DMS79 treated with DMSO at 0.1 percent for 48 hours (cell line): Measurements from ENCODE around the gene MAML3.
A peak's percentile ranks its signal among the peaks of the same experiment; 100 is the strongest.

ENCODE experiments used
- DNase-seq: peaks from one replicate; lab custom pipeline; 2025; lab: John Stamatoyannopoulos, UW

MAML3 gene

DNA sequence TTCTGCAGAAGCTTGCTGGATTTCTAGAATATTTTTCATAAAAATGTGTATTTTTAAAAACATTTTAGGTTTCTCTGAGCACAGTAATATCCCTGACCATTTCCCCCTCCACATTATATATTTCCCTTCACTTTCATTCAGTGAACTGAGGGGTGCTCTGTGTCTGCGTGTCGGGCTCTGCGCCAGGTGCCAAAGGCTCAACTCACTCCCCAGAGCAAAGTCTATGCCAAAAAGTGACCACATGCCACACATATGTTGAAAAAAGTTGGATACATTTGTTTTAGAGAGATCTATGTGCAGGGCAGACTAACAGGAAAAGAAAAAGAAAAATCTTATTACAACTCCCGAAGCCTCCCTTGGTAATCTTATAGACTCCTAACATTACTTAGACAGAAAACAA lies 254.6 kb downstream of the MAML3 start:
- DNase-seq = no peak

DNA sequence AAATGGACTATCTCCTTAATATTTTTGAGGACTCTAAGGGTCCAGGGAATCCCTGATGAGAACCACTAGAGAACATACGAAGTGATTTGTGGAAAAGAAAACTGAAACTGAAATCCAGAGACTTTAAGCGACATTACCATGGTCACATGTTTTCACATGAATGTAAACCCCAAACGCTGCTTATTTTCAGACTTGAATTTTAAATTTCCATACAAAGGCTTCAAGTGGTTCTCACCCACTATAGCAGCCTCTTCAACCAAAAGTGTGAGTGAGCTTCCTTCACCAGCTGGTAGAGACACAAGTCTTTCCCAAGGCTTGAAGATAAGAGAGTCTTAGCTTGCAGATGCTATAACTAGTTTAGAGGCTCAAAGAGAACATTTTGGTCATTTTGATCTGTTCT lies 255.7 kb downstream of the MAML3 start:
- peak; percentile 80 for DNase-seq

DNA sequence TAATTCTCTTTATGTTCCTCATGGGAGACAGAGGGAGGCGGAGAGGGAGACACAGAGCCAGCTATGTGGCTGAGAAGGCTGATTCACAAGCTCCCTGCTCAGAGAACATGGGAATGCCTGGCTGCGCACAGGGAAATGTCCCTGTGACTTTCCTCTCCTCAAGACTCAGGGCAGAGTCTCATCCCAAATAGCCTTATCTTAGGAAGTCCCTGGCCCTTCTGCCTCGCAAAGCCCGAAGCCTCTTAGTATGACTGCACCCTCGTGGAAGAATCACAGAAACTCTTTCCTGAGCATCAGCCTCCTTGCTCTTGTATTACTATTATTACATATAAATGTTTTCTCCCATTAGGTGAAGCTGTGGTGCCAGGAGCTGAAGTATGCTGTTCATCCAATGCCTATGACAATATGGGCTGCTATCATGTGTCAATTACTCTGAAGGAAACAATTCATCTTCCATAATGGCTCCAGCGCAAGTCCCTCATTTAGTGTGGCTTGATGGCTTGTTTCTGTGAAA lies 257.8 kb downstream of the MAML3 start:
- no peak for DNase-seq

DNA sequence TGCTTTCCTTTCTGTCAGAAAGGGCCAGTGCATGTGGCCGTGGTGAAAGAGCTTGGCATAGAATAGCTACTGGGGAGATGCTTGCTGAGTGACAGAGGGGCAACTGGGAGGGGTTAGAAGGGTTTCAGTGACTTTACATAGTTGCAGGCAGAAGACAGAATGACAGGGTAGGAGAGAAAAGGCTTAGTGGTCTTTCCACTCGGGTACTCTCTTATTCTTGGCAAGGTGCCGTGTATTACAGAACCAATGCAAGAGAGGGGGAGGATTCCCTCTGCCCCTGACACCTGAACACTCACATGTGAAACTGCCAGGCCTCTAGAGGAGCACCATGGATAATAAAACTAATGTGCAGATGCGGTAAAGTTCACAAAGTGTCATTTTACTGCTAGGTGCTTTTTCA lies 260.2 kb downstream of the MAML3 start:
- DNase-seq = no peak

DNA sequence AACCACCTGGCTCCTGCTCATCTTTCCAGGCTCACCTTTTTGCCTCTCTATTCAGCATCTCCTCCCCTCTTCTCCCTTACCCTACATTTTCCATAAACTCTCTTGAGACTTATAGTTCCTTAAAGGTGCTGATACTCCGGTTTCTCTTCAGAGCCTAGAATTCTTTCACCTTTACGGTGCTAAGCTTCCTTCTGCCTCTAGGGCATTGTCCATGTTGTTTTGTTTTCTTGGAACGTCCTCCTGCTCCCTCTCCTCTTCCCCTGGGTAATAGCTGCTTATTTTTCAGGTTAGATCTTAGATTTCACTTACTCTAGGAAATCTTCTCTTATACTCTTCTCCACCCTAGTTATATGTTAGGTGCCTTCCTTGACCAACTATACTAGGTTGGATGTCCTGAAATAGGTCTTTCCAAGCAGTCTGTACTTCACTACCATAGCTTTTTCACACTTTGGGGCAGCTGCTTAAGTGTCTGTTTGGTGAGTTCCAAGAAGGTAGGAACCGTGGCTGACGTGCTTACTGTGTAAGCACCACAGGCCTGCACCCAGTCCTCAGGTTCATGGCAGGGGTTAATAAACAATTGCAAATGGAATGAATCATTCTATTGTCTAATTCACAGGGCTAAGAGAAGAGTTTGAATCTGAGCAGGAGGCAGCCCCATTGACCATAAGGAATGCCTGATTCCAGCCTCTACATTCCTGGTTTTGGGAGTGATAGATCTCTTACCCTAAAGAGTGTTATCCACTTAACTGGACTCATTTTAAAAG lies 260.8 kb downstream of the MAML3 start:
- no peak for DNase-seq

DNA sequence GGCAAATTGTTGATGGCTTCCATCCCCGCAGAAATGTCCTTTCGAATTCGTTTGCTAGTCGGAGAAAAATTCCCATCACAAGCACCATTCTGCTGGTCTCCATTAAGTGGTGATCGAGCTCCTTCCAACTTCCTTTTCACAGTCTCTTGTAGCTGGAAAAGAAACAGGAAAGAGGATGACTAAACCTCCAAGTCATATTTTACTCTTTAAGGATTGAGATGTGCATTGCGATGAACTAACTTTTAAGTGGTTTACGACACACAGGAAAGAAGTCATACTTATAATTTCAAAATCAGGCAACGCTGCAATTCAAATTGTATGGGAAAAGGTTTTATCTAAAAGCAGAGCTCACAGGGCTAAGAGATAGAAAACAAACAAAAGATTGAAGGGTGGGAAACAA lies 263.2 kb downstream of the MAML3 start:
- DNase-seq = no peak

DNA sequence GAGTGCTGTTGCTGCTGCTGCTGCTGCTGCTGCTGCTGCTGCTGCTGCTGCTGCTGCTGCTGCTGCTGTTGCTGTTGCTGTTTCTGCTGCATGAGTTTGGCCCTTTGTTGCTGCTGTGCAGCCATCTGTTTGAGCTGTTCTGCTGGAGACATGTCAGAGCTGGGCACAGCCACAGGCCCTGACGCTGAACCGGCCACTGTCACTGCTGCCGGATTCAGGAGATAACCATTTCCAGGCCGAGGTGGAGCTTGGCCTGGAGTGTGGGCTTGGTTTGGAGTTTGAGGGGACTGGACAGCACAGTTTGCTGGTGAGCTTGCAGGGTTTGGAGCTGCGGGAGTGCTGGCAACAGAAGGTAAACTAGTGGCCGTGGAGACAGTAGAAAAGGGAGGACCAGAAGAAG lies 264.1 kb downstream of the MAML3 start:
- no peak for DNase-seq

DNA sequence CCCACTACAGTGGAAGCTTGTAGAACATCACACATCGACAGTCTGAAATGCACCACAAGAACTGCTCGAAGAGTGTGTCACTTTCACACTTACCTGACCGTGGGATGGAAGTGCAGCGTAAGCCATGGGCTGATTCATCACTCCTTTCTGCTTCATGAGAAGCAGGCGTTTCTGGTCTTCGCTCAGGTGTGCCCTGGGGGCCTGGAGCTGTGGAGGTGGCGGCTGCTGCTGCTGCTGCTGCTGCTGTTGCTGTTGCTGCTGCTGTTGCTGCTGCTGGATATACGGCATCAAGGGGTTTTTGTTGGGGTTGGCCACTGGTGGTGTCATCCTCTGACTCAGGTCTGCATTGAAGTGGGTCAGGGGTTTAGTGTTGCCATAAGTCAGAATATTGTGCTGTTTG lies 264.7 kb downstream of the MAML3 start:
- peak; percentile 54 for DNase-seq

DNA sequence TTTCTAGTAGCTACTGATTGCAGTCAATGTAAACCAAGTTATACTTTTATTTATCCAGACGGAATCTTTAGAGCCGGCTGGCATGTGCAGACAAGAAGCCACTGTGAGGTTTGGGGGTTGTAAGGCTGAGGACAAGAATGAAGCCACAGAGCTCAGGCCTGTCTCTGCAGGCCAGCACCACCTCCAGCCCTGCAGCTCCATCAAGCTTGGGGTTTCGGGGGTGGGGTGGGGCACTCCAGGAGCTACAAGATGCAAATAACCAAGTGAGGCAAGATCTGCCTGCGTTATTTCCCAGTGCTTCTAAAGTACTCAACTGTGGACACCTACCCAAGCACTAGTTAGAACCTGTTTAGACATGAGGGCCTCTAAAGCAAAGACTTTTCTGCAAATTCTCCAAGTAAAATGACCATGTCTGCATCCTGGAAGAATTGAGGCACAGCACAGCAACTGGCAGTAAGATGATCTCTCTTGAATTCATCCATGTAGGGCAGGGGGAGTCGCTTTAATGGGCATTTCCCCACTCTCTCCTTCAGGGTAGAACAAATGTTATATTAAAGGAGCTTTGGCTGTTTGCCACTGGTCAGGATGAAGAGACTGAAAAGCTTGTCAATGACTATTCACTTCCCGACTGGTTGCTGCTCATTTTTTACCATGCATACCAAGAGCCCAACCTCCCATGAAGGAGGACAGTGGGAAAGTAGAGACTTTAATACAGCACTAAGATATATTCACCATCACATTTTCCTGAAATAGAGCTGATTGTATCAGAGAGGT lies 265.8 kb downstream of the MAML3 start:
- peak; percentile 58 for DNase-seq

DNA sequence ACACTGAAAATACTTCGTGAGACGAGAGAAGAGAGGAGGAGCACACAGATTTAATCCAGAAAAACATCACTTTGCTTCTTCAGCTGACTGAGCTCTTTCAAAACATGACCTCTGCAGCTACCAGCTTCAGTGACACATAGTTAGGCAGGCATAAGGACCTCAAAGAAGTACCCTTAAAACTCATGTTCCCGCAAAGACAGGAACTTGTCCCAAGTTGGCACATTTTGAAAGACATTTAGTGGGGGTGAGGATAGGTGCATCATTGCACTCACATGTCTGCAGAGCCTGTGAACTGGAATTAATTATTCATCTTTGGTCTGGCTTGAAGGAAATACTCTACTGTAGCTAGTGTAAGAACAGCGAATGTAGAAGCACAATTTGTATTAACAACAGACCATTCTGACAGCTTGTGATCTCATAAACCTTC lies 266.6 kb downstream of the MAML3 start:
- DNase-seq = peak; percentile 45

DNA sequence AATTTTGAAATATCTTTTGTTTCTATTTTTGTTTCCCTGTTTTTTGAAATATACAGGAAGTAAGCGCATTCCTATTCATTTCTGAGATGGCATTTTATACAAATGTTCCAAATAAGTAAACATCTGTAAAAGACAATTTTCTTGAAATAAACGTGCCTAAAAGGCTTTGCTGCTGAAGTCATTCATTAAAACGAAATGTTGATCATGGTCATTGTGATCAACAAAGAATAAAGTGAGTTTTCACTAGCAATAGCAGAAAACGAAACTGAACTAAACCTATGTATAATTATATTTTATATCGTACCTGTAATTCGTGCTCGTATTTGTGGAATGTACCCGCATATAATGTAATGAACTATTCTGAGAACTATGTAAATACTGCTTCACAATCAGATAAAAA lies 267.2 kb downstream of the MAML3 start:
- peak; percentile 45 for DNase-seq

DNA sequence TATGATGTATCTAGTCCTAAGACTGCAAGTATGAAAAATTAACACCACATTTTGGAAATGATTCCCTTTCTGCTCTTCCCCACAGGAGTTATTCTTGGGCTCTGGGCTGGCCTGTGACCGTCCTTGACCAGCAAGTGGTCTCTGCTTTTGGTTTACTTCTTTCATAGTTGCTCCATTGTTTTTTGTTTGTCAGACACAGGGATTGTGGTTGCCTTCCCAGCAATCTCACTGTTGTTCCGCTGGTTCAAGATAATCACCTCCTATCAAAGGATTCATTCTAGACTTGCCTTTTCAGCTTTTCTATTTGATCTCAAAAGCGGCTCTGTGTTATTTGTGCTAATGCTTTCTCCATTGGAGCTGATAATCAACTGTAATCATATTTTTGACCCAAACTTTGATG lies 269.5 kb downstream of the MAML3 start:
- DNase-seq = no peak

DNA sequence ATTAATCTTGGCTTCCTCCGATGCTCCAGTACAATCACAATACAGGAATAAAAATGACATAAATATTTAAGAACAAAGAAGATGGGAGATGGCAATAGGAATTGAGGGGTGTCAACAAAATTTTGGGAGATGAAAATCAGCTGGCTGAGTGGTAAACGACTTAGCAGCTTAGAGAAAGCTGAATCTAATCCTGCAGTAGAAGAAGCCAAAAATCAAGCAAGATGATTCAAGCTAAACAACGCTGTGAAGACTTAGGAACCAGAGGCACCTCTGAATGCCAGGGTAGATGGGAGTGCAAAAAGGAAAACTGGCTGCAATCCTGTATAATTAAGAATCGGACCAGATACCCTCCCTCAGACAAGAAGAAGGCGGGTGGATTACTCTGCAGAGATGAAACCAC lies 273.1 kb downstream of the MAML3 start:
- no peak for DNase-seq

DNA sequence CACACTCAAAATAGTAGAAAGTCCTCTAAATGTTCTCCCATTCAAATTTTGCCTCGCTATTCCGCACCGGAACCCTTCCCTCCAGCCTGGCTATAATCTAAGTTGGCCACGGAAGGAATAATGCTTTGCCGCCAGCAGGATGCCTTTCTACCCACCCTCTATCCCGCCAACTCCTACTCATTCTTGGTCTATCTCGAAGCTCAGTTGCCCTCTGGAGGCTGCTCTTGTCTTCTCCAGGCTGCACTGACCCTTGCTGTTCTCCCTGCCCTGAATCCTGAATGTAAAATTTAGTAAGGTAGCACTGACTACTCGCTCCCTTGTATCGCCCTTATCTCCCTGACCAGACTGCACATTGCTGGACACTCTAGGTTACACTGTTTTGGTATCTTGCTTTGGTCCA lies 275.9 kb downstream of the MAML3 start:
- no peak for DNase-seq

DNA sequence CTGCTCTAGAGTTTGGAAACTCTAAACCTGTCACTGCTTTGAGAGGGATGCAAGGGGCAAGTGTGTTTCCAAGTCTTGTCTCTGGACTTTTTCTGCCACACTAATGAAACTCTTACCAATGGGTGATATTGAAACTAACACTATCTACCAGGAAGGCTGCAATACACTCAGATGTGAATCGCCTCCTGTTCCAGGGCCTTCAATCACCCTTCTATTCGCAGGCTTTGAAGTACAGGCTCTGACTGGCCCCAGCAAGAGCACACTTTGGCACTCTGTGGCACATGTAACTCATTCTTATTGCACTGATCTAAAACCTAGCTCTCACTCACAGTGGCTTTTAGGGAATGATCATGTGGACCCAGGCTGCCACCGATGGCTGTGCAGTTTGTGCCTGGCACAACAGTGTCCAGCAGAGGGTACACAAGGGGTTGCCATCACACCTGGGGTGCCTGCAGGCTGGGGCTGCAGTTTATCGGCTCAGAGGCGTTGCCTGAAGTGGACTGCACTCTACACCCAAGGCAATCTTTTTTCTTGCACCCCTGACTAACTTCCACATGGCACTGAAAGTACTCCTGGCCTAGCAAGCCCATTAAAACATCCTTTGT lies 277.5 kb downstream of the MAML3 start:
- peak; percentile 33 for DNase-seq

DNA sequence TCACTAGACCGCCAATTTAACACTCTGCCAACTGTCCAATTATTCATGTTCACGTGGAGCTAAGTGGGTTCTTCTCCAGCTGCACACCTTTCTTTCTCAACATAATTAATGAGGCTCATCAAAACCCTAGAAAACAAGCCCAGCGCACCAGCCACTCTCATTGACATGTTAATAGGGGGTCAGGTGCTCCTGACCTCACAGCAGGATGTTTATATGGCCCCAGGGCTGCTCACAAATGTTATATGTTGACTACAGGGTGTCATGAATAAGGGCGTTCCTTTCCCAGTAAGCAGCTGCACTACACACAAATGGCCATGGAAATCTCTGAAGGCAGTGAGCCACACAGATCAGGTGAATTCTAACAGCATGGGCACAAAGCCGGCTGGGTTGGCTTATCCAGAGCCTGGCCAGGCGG lies 278.6 kb downstream of the MAML3 start:
- DNase-seq = peak; percentile 93

DNA sequence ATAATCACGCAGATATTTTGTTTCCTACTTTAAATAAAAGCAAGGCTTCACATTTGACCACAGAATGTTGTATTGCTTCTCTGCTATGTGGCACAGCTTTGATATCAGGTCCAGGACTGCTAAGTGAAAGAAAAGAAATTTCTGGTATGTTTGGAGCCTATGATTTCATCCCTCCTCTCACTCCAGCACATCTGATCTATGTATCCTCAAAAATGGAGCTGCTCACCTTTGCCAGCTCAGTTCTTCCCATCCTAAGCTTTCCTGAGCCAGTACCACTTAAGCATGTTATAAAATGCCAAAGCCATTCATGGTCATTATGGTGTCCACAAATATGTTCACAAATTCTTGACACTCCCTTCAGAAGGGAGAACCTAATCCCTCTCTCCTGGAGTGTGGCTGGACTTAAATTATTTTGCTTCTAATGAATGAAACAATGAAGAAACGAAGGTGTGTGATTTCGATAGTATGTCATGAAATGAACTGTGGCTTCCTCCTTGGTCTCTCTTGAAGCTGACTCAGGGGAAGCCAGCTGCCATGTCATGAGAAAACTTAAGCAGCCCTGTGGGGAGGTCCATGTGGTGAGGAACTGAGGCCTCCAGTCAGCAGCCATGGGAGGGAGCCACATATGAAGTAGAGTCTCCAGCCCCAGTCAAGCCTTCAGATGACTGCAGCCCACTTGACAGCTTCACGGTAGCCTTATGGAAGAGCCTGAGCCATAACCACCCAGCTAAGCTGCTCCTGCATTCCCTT lies 280.7 kb downstream of the MAML3 start:
- no peak for DNase-seq

DNA sequence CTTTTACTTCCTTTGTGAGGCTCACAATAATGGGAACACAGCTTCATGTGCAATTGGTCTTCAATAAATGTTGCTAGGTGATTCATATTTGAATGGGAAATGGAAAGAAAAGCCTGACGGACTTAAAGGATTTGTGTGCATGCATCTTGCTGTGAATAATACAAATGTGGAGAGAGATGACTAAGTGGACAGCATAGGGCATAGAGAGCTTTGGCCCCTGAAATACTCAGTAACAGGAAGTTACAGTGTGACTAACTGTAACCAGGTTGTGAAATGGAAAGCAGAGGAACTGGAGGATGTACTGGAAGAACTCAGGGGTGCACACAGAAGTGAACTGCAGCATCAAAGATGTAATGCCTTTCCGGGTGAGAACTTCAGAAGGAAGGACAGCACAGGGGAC lies 281.7 kb downstream of the MAML3 start:
- DNase-seq = no peak

DNA sequence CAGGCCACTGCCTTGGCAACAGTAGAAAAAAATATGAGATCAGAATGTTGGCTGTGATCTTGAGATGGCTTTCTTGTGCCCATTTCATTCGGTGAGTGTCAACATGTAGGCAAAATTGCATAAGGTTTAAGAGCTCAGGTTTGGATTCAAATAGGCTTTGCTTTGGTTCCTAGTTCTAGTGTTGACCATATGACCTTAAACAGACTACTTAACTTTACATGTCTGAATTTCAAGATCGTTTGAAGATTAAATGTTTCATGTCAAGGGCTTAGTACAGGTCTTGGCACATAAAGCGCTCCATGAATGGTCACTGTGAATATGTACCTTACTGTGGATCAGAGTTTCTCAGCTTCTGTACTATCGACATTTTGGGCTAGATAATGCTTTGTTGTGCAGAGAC lies 284.2 kb downstream of the MAML3 start:
- DNase-seq = peak; percentile 37

DNA sequence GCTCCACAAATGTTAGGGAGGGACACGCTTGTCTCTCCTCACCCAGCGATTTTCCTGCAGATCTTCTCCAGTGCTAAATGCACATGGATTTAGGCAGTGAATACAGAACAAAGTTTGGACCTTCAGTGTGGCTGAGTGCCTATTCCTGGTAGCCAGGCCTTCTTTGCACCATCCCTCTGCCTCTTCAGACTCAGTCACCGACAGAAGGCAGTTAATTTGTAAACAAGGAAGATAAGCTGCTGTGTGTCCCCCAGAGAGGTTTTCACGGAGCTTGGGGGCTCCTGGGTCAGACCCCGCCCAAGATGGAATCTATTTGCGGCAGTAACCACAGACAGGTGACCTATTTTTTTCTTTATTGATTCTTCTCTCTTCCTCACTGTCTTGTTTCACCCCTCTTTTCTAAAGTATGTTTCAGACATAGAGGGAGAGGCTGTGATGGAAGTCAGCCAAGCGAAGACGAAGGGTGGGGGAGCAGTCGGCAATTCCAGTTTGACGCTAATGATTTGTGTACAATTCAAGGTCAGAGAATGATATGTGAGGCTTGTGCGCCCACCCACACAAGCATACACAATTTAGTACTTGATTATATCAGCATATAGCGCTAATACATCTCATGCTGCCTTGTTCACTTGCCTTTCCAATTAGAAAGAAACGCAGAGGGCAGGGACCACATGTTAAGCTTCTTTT lies 287.6 kb downstream of the MAML3 start:
- no peak for DNase-seq

DNA sequence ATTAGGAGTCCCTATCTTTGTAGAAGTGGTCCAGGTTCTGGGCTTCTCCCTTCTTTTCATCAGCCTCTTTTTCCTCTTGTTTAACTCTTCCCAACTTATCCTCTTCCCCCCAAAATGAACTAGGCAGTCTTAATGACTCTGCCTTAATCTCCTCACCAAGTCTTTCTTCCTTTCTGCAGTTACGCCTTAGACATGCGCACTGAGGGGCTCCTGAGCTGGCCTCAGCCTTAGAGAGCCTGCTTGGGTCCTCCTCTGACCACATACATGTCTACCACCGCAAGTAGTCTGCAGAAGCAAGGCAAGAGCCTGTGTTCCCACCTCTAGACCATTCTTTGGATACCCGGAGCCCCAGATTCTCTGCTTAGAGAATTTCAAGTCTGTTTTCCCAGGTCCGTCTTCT lies 288.4 kb downstream of the MAML3 start:
- DNase-seq = no peak

DNA sequence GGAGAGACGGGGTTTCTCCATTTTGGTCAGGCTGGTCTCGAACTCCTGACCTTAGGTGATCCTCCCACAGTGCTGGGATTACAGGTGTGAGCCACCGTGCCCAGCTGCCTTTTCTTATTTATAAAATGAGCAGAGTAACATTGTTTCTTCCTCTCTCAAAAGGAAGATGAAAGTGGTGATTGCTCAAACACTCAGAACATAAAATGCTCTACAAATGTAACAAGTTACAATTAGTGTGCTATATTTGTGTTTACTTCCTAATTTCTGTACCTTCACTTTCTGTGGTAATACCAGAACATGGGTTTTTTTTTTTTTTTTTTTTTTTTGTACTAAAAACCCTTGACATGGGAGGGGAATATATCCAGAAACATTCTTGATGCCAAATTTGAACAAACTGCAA lies 290.5 kb downstream of the MAML3 start:
- DNase-seq = no peak
